Testis (tissue), 2 donors: ENCODE measurements around the gene ITM2C.

ENCODE experiments used
- POLR2A ChIP-seq: fragments of 450-650 bp; IDR thresholded peaks from one replicate; pipeline ENCODE4 v1.6.1; 2017; ENCODE audit warnings: antibody characterized with exemption, mild to moderate bottlenecking, moderate library complexity
- TF ChIP-seq, protein P1 (sequence below), 3 experiments: fragments of 450-650 bp in 2 of 3; fragments of 200-600 bp in 1 of 3; sonication (generic) in 1 of 3; IDR thresholded peaks; one replicate each; pipeline ENCODE4 v1.5.1; 2016 to 2019; ENCODE audit warnings: antibody characterized with exemption in 3 of 3, mild to moderate bottlenecking in 2 of 3, moderate library complexity in 1 of 3

DNA sequence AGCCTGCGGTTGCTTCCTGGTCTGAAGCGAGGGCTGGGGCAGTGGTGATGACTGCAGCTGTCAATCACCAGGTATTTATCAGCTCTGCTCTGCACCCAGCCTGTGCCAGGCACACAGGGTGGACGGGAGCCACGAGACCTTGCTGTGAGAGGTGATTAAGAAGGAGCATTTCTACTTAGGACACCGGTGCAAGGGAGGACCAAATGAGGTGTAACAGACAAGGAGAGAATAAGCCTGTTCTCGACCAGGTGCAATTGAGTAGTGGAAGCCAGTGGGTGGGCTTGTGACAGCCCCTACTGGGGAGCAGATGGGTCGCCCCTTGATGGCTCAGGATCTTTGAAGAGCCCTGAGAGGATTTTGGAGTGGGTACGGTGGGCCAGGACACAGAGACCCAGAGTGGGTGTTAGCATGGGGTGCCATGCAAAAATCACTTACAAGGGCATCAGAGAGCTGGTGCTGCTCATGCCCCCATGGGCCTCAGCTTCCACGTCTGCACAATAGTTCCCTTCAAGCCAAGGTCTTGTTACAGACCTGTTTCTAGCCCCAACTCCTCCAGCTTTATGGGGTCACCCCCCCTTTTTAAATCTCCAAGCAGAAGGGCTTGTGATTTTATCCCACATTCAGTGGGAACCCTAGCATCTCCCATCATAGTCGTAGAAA, 35.7 kb downstream of the ITM2C start:
- TF ChIP-seq, protein P1, sequence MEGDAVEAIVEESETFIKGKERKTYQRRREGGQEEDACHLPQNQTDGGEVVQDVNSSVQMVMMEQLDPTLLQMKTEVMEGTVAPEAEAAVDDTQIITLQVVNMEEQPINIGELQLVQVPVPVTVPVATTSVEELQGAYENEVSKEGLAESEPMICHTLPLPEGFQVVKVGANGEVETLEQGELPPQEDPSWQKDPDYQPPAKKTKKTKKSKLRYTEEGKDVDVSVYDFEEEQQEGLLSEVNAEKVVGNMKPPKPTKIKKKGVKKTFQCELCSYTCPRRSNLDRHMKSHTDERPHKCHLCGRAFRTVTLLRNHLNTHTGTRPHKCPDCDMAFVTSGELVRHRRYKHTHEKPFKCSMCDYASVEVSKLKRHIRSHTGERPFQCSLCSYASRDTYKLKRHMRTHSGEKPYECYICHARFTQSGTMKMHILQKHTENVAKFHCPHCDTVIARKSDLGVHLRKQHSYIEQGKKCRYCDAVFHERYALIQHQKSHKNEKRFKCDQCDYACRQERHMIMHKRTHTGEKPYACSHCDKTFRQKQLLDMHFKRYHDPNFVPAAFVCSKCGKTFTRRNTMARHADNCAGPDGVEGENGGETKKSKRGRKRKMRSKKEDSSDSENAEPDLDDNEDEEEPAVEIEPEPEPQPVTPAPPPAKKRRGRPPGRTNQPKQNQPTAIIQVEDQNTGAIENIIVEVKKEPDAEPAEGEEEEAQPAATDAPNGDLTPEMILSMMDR (IDR thresholded peaks at IDR 0.05) = no peak
- TF ChIP-seq POLR2A = no peak
